K562 (cell line): Measurements from ENCODE around the gene FBRS. TPM values are rescaled to one million over a fixed set of nuclear protein-coding genes. Genes with fewer than 3 reads are reported as not detected.
A peak's percentile ranks its signal among the peaks of the same experiment; 100 is the strongest.

Experiments
- DNMT1 ChIP-seq: fragments of 450-650 bp; IDR thresholded peaks from 2 replicates; pipeline ENCODE4 v1.6.1; 2016; ENCODE audit warnings: antibody characterized with exemption, mild to moderate bottlenecking
- LEF1 ChIP-seq: fragments of 450-650 bp; IDR thresholded peaks from 2 replicates; pipeline ENCODE4 v1.6.1; 2016; ENCODE audit warnings: mild to moderate bottlenecking
- MLX ChIP-seq, 2 experiments: fragments of 450-650 bp in 1 of 2; sonication (generic) in 1 of 2; formaldehyde crosslinking; conservative IDR thresholded peaks; 2 replicates each; pipeline versions ENCODE4 v1.4.0 to v1.8.1; 2020 to 2022; ENCODE audit warnings: mild to moderate bottlenecking in 1 of 2, missing genetic modification reagents in 1 of 2
- PHF20 ChIP-seq: fragments of 450-650 bp; IDR thresholded peaks from 2 replicates; pipeline ENCODE4 v1.6.1; 2018; ENCODE audit not compliant: partially characterized antibody
- RNF219 ChIP-seq: fragments of 250-450 bp; sonication (Bioruptor Pico); IDR thresholded peaks from 2 replicates; pipeline ENCODE4 v1.5.0; 2022; ENCODE audit warnings: mild to moderate bottlenecking
- RREB1 ChIP-seq: fragments of 250-450 bp; sonication (Bioruptor Pico); IDR thresholded peaks from 2 replicates; pipeline ENCODE4 v1.4.0; 2020
- SMARCA5 ChIP-seq: fragments of 450-650 bp; IDR thresholded peaks from 2 replicates; pipeline ENCODE4 v1.6.1; 2016
- SREBF1 ChIP-seq: fragments of 150-350 bp; IDR thresholded peaks from 2 replicates; pipeline ENCODE4 v1.6.1; 2014; ENCODE audit warnings: antibody characterized with exemption, low read depth, low read length, borderline replicate concordance
- TAL1 ChIP-seq: fragments of 450-650 bp; IDR thresholded peaks from 2 replicates; pipeline ENCODE4 v1.6.1; 2016; ENCODE audit warnings: mild to moderate bottlenecking
- VEZF1 ChIP-seq: fragments of 200-800 bp; sonication (Bioruptor generic); IDR thresholded peaks from 2 replicates; pipeline ENCODE4 v1.6.1; 2017; ENCODE audit warnings: missing genetic modification characterization, missing compliant biosample characterization
- ZBTB5 ChIP-seq: fragments of 450-650 bp; IDR thresholded peaks from 2 replicates; pipeline ENCODE4 v1.6.1; 2017; ENCODE audit warnings: antibody characterized with exemption
- ZNF263 ChIP-seq: sonication (generic); formaldehyde crosslinking; IDR thresholded peaks from 2 replicates; pipeline ENCODE4 v1.8.0; 2022; ENCODE audit warnings: mild to moderate bottlenecking, missing genetic modification reagents, borderline replicate concordance
- ZNF347 ChIP-seq: fragments of 450-650 bp; formaldehyde crosslinking; IDR thresholded peaks from 2 replicates; pipeline ENCODE4 v1.4.0; 2020; ENCODE audit warnings: low read depth, mild to moderate bottlenecking, moderate library complexity
- ZNF445 ChIP-seq: fragments of 250-450 bp; sonication (Bioruptor Pico); IDR thresholded peaks from 2 replicates; pipeline ENCODE4 v1.4.0; 2020; ENCODE audit warnings: low read depth, mild to moderate bottlenecking, moderate library complexity
- ZSCAN29 ChIP-seq: fragments of 450-650 bp; IDR thresholded peaks from 2 replicates; pipeline ENCODE4 v1.6.1; 2017
- polyA plus RNA-seq, 8 experiments: library from polyadenylated mRNA; depleted of rRNA in 4 of 8; stranded (reverse) in 5 of 8; unstranded in 3 of 8; fragments of >200 nt; fragmentation: Nextera tagmentation in 2 of 8; fragmentation: Illumina TruSeq in 1 of 8; extraction: Ambion mirVana in 2 of 8; extraction: Trizol in 1 of 8; gene quantifications; 2 replicates each; pipeline versions ENCODE4 v1.2.1 to v1.2.3, GENCODE V29; 2011 to 2014; ENCODE audit warnings: inconsistent platforms in 1 of 8, missing spikeins in 1 of 8
- total RNA-seq, 7 experiments: library from RNA; depleted of rRNA in 6 of 7; stranded (reverse); fragments of >200 nt in 6 of 7; fragmentation: Illumina TruSeq in 2 of 7; extraction: Trizol in 2 of 7; gene quantifications; 2 replicates each; pipeline versions ENCODE4 v1.2.1 to v1.2.3, GENCODE V29; 2011 to 2021; ENCODE audit warnings: low replicate concordance in 1 of 7

The FBRS gene
- total and polyA plus RNA-seq, 9 of the 15 experiments (the other 6 are each of a cell fraction or from before 2014, with no cell fraction given): 0.32 to 59.5 (median 13.1) TPM

- TF ChIP-seq VEZF1 (no peak; the same call in 1 of the 2 replicates), RREB1 (CRISPR knock-in tag) (no peak), SREBF1 (no peak), TAL1 (no peak; the same call in 1 of the 2 replicates), DNMT1 (no peak), MLX (CRISPR knock-in tag; conservative IDR thresholded peaks at IDR 0.05) (no peak), ZSCAN29 (no peak), LEF1 (peak; percentile 57; the same call in 1 of the 2 replicates), PHF20 (no peak), ZNF445 (CRISPR knock-in tag) (no peak), ZBTB5 (no peak), ZNF263 (no peak), RNF219 (no peak), ZNF347 (CRISPR knock-in tag) (no peak), SMARCA5 (no peak)
Measured at GRCh38 chr16:30628628-30629540, 29.3 kb upstream of the FBRS start (continued).
